Body of pancreas (tissue), 4 donors: ENCODE measurements around the gene SLN. TPM values are rescaled to one million over a fixed set of nuclear protein-coding genes. Genes with fewer than 3 reads are reported as not detected.

Experiments used
- ATAC-seq: fragments of 150-250 bp; one replicate; pipeline ENCODE4 v1.9.1; 2016
- DNase-seq, 4 donors: peaks; one replicate each; pipeline ENCODE4 v3.0.0-alpha.2; 2019
- H3K27ac ChIP-seq, 4 donors: fragments of 200-600 bp; sonication (generic); 1 replicate in 3 of 4; 2 replicates in 1 of 4; pipeline versions ENCODE4 v1.5.1 to v1.6.1; 2016 to 2019; ENCODE audit warnings: mild to moderate bottlenecking in 1 of 4, mixed read lengths in 1 of 4, moderate library complexity in 1 of 4
- H3K27me3 ChIP-seq, 2 donors: fragments of 200-600 bp; sonication (generic); one replicate each; pipeline ENCODE4 v1.6.0; 2016; ENCODE audit warnings: mild to moderate bottlenecking in 1 of 2
- H3K36me3 ChIP-seq, 2 donors: fragments of 200-600 bp; sonication (generic); replicated peaks in 1 of 2; 2 replicates each; pipeline ENCODE4 v1.5.1; 2016; ENCODE audit warnings: low read depth in 2 of 2; ENCODE audit not compliant: insufficient read depth in 1 of 2
- H3K4me1 ChIP-seq: fragments of 200-600 bp; sonication (generic); one replicate; pipeline ENCODE4 v1.6.0; 2016
- H3K4me3 ChIP-seq, 2 donors: fragments of 200-600 bp; sonication (generic); 1 replicate in 1 of 2; 2 replicates in 1 of 2; pipeline ENCODE4 v1.5.1; 2016 to 2019
- H3K9me3 ChIP-seq, 3 donors: fragments of 200-600 bp; sonication (generic); 1 replicate in 2 of 3; 2 replicates in 1 of 3; pipeline ENCODE4 v1.5.1; 2016
- CTCF ChIP-seq, 7 experiments: fragments of 450-650 bp in 4 of 7; fragments of 200-600 bp in 3 of 7; sonication (generic) in 3 of 7; IDR thresholded peaks; one replicate each; pipeline ENCODE4 v1.5.1; 2016 to 2019; ENCODE audit warnings: antibody characterized with exemption in 7 of 7
- POLR2A ChIP-seq, 3 donors: fragments of 450-650 bp; IDR thresholded peaks; one replicate each; pipeline ENCODE4 v1.6.1; 2016; ENCODE audit warnings: antibody characterized with exemption in 3 of 3, mild to moderate bottlenecking in 2 of 3
- WGBS, 2 donors: methylation state at CpG; one replicate each; pipeline ENCODE4 v1.1.5; 2017; 5-methylcytosine and 5-hydroxymethylcytosine counted together
- intact Hi-C: fragments of 100-400 bp; cut with DNase I; formaldehyde crosslinking; loops from one replicate; pipeline ENCODE4 v1.15.1; 2023
- total RNA-seq, 2 donors: library from RNA; depleted of rRNA; stranded (reverse); fragments of >200 nt; gene quantifications; one replicate each; pipeline ENCODE4 v1.1.0, GENCODE V29; 2016

Gene SLN
- total RNA-seq, 2 donors from 2014 or later: 2.3 to 3.0 TPM

- intact Hi-C loops: no loop called here
- no peak for ATAC-seq
- H3K27ac ChIP-seq: peak overlapping the region in 1 of 4 donors; percentile 21
- no peaks in the 10 kb centered on the region for H3K36me3 ChIP-seq
- no peak for TF ChIP-seq CTCF (IDR thresholded peaks at IDR 0.05)
- no peak for TF ChIP-seq POLR2A (IDR thresholded peaks at IDR 0.05)
- no peak for DNase-seq
- H3K27me3 ChIP-seq: no peaks in the 10 kb centered on the region
- 41 to 49% methylated on average over 7 of the region's 7 CpGs for WGBS, 2 donors
- no peaks in the 10 kb centered on the region for H3K9me3 ChIP-seq
- H3K4me3 ChIP-seq: no peak overlapping the region
- H3K4me1 ChIP-seq: no peaks in the 10 kb centered on the region
These were observed 7.9 kb upstream of the SLN start for GRCh38 chr11:107719557-107720302.

GRCh38 chr11:107719073-107719472 is 7.2 kb upstream of the SLN start:
- DNase-seq (peak in 1 of 4 donors; percentile 51), ATAC-seq (no peak)
- no peaks in the 10 kb centered on the region for H3K4me1 ChIP-seq
- no peaks in the 10 kb centered on the region for H3K27me3 ChIP-seq
- TF ChIP-seq CTCF (IDR thresholded peaks at IDR 0.05) (no peak), POLR2A (IDR thresholded peaks at IDR 0.05) (no peak)
- intact Hi-C loops: no loop called here
- no peaks in the 10 kb centered on the region for H3K9me3 ChIP-seq
- H3K27ac ChIP-seq: peak overlapping the region in 1 of 4 donors; percentile 21
- no peaks in the 10 kb centered on the region for H3K36me3 ChIP-seq
- 25 to 28% methylated on average over 3 of the region's 3 CpGs for WGBS, 2 donors
- H3K4me3 ChIP-seq: no peak overlapping the region

DNA sequence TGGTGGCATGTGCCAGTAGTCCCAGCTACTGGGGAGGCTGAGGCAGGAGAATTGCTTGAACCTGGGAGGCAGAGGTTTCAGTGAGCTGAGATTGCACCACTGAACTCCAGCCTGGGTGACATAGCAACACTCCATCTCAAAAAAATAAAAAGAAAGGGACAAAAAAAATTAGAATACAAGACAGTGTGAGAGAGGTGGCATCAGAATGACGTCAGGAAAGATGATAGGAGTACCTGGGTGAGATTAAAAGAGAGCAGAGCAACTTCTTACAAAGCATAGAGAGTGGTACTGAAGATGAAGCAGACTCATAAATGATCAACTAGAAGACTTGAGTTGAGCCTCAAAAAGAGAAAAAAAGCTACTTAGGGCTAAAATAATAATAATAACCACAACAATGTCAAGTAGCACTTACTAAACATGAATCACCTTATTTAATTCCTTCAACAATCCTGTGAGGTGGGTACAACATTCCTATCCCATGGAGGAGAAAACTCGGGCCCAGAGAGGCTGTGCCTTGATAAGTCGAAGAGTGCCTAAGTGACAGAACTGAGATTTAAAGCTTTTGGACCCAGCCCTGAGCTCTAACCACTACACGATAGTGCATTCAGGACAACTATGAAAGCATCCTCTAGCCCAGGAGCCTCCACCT is 5.2 kb upstream of the SLN start:
- TF ChIP-seq POLR2A (IDR thresholded peaks at IDR 0.05): no peak
- no peak for TF ChIP-seq CTCF (IDR thresholded peaks at IDR 0.05)
- Histone ChIP-seq H3K4me1 (no peaks in the 10 kb centered on the region), H3K9me3 (no peaks in the 10 kb centered on the region), H3K27me3 (no peaks in the 10 kb centered on the region), H3K27ac (no peak overlapping the region), H3K4me3 (no peak overlapping the region), H3K36me3 (no peaks in the 10 kb centered on the region)
- no peak for ATAC-seq
- 69 to 70% methylated on average over 4 of the region's 4 CpGs for WGBS, 2 donors
- intact Hi-C loops: no loop called here
- no peak for DNase-seq

GRCh38 chr11:107713009-107713408 is 1.2 kb upstream of the SLN start:
- Histone ChIP-seq H3K27me3 (no peaks in the 10 kb centered on the region), H3K27ac (no peak overlapping the region), H3K36me3 (no peaks in the 10 kb centered on the region), H3K9me3 (no peaks in the 10 kb centered on the region), H3K4me1 (peaks cover 5% of the 10 kb centered on the region), H3K4me3 (no peak overlapping the region)
- TF ChIP-seq CTCF (IDR thresholded peaks at IDR 0.05): no peak
- TF ChIP-seq POLR2A (IDR thresholded peaks at IDR 0.05): no peak
- ATAC-seq: no peak
- intact Hi-C loops: no loop called here
- WGBS, 2 donors: 32 to 35% methylated on average over 3 of the region's 3 CpGs
- DNase-seq: no peak
